GM23248 (cell line): ENCODE data around the gene PKNOX2. TPM values are rescaled to one million over a fixed set of nuclear protein-coding genes. Genes with fewer than 3 reads are reported as not detected.

Experiments
- DNase-seq: peaks from one replicate; pipeline ENCODE4 v3.0.0-alpha.2; 2015
- H2AFZ ChIP-seq: fragments of 200-600 bp; sonication (generic); 2 replicates; pipeline ENCODE4 v1.6.1; 2016; ENCODE audit warnings: antibody characterized with exemption
- H3F3A ChIP-seq: fragments of 200-600 bp; sonication (generic); 2 replicates; pipeline ENCODE4 v1.6.1; 2016; ENCODE audit warnings: mild to moderate bottlenecking, antibody characterized with exemption, mixed run types; ENCODE audit not compliant: insufficient read depth
- H3K27ac ChIP-seq: fragments of 200-600 bp; sonication (generic); 2 replicates; pipeline ENCODE4 v1.5.1; 2016; ENCODE audit warnings: mild to moderate bottlenecking
- H3K27me3 ChIP-seq: fragments of 200-600 bp; sonication (generic); replicated peaks from 2 replicates; pipeline ENCODE4 v1.6.1; 2016; ENCODE audit warnings: mild to moderate bottlenecking; ENCODE audit not compliant: insufficient read depth
- H3K36me3 ChIP-seq: fragments of 200-600 bp; sonication (generic); 2 replicates; pipeline ENCODE4 v1.6.1; 2016; ENCODE audit warnings: low read depth, mild to moderate bottlenecking
- H3K4me1 ChIP-seq: fragments of 200-600 bp; sonication (generic); 2 replicates; pipeline ENCODE4 v1.6.1; 2016; ENCODE audit warnings: mild to moderate bottlenecking; ENCODE audit not compliant: insufficient read depth
- H3K4me2 ChIP-seq: fragments of 200-600 bp; sonication (generic); one replicate; pipeline ENCODE4 v1.6.1; 2016; ENCODE audit warnings: mild to moderate bottlenecking; ENCODE audit not compliant: unreplicated experiment
- H3K4me3 ChIP-seq: fragments of 200-600 bp; sonication (generic); 2 replicates; pipeline ENCODE4 v1.5.1; 2016; ENCODE audit warnings: mild to moderate bottlenecking
- H3K79me2 ChIP-seq: fragments of 200-600 bp; sonication (generic); 2 replicates; pipeline ENCODE4 v1.6.1; 2016; ENCODE audit warnings: mild to moderate bottlenecking; ENCODE audit not compliant: insufficient read depth
- H3K9ac ChIP-seq: fragments of 200-600 bp; sonication (generic); 2 replicates; pipeline ENCODE4 v1.6.1; 2016; ENCODE audit warnings: mild to moderate bottlenecking
- H3K9me2 ChIP-seq: fragments of 200-600 bp; sonication (generic); 2 replicates; pipeline ENCODE4 v1.6.1; 2016; ENCODE audit warnings: mixed run types, mild to moderate bottlenecking, moderate library complexity; ENCODE audit not compliant: insufficient read depth
- H3K9me3 ChIP-seq: fragments of 200-600 bp; sonication (generic); one replicate; pipeline ENCODE4 v1.6.1; 2017; ENCODE audit warnings: low read depth
- H4K20me1 ChIP-seq: fragments of 200-600 bp; sonication (generic); 2 replicates; pipeline ENCODE4 v1.6.0; 2016; ENCODE audit not compliant: insufficient read depth
- EZH2 ChIP-seq: fragments of 200-600 bp; sonication (generic); IDR thresholded peaks from 2 replicates; pipeline ENCODE4 v1.6.1; 2018; ENCODE audit warnings: antibody characterized with exemption, mild to moderate bottlenecking; ENCODE audit not compliant: insufficient read depth, poor library complexity, severe bottlenecking
- EZH2phosphoT487 ChIP-seq: fragments of 200-600 bp; sonication (generic); IDR thresholded peaks from 2 replicates; pipeline ENCODE4 v1.6.1; 2018; ENCODE audit warnings: antibody characterized with exemption, moderate library complexity, mild to moderate bottlenecking, low read depth; ENCODE audit not compliant: insufficient read depth
- WGBS, 2 experiments: methylation state at CpG; one replicate each; pipeline ENCODE4 v1.1.6; 2015 to 2017; ENCODE audit warnings: low lambda C conversion rate in 2 of 2, low coverage in 1 of 2; ENCODE audit errors: missing lambda C conversion rate in 2 of 2; 5-methylcytosine and 5-hydroxymethylcytosine counted together
- in situ Hi-C: fragments of 300-500 bp; cut with MboI; formaldehyde crosslinking; loops from 2 replicates; pipeline ENCODE4 v1.15.0; 2020
- polyA plus RNA-seq: library from polyadenylated mRNA; unstranded; fragments of >200 nt; fragmentation: Nextera tagmentation; extraction: Ambion mirVana; gene quantifications from 2 replicates; pipeline ENCODE4 v1.2.1, GENCODE V29; 2016
- total RNA-seq: library from RNA; depleted of rRNA; stranded (reverse); fragments of >200 nt; shearing (Covaris generic); gene quantifications from 2 replicates; pipeline ENCODE4 v1.2.3, GENCODE V29; 2014

The PKNOX2 gene
- total and polyA plus RNA-seq, 2 experiments from 2014 or later = 0.21 to 0.76 TPM

DNA sequence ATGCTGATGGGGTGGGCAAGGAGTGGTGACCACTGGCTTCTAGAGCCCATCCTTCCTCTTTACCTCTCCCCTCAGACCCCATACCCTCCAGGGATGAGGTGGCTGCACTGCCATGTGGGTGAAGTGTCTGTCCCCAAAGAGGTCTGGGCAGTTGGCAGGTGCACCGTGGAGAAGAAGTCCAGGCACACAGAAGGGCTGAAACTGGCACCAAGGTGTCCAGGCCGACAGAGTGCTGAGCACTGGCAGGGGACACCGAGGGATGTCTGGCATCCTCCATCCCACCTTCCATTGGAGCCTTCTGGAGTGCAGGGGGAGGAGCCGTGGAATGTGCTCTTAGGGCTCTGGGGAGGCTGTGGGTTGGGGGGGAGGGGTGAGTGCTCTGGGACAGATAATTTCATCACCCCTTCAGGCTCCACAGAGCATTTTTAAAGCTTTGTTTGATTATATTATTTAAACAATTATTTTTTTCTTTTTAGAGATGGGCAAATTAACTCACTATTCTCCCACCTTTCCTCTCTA lies 37.9 kb downstream of the PKNOX2 start:
- Histone ChIP-seq H2AFZ (no peak overlapping the region), H3K9ac (no peak overlapping the region), H4K20me1 (no peaks in the 10 kb centered on the region), H3K4me3 (no peak overlapping the region), H3K9me3 (no peaks in the 10 kb centered on the region), H3K4me2 (no peak overlapping the region), H3K36me3 (no peaks in the 10 kb centered on the region), H3K27ac (no peak overlapping the region), H3K79me2 (no peaks in the 10 kb centered on the region), H3K4me1 (no peaks in the 10 kb centered on the region), H3K9me2 (no peaks in the 10 kb centered on the region), H3K27me3 (peaks cover 10% of the 10 kb centered on the region; the same call in 1 of the 2 replicates), H3F3A (no peaks in the 10 kb centered on the region)
- no peak for DNase-seq
- in situ Hi-C loops = no loop called here
- 57 to 64% methylated on average over 4 of the region's 4 CpGs for WGBS, 2 experiments
- no peak for TF ChIP-seq EZH2
- no peak for TF ChIP-seq EZH2phosphoT487

DNA sequence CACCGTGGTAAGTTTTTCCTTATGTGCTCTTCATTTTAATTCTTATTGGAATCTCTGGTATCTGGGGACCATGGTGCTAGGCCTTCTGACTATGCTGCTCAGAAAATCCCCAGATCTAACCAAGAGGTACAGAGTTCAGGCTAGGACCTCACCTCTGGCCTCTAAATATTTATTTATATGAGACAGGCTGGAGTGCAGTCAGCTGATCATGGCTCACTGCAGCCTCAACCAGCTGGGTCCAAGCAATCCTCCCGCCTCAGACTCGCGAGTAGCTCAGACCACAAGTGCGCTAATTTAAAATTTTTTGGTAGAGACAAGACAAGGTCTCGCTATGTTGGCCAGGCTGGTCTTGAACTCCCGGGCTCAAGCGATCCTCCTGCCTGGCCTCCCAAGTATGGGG lies 38.4 kb downstream of the PKNOX2 start:
- Histone ChIP-seq H3F3A (no peaks in the 10 kb centered on the region), H3K27ac (no peak overlapping the region), H3K36me3 (no peaks in the 10 kb centered on the region), H3K9me2 (no peaks in the 10 kb centered on the region), H3K27me3 (peaks cover 10% of the 10 kb centered on the region; the same call in 1 of the 2 replicates), H3K79me2 (no peaks in the 10 kb centered on the region), H3K4me2 (no peak overlapping the region), H3K4me3 (no peak overlapping the region), H2AFZ (no peak overlapping the region), H3K9me3 (no peaks in the 10 kb centered on the region), H3K9ac (no peak overlapping the region), H4K20me1 (no peaks in the 10 kb centered on the region), H3K4me1 (no peaks in the 10 kb centered on the region)
- no peak for DNase-seq
- TF ChIP-seq EZH2phosphoT487 (no peak), EZH2 (no peak)
- in situ Hi-C loops = no loop called here
- 90 to 92% methylated on average over 8 of the region's 8 CpGs for WGBS, 2 experiments

DNA sequence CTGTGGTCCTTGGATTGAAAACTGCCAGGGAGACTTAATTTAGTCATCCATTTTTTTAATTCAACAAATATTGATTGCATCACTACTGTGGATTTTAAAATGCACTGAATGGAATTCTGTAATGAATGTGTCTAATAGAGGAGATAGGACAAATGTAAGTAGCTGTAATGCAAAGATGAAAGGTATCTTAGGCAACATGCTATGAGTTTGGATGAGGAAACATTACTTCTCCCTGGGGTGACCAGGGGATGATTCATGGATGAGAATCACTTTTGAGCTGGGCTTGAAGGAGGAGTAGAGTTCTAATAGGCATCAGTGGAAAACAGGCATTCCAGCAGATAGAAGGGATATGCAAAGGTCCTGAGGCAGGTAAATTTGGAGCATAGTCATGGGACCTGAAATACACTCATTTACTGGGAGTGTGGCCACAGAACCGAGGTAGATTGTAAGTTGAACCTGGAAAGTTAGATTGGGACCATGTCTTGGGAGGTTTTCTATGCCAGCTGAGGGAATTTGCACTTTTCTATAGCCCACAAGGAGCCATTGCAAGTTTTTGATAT lies 43.4 kb downstream of the PKNOX2 start:
- no peaks in the 10 kb centered on the region for H4K20me1 ChIP-seq
- no peak overlapping the region for H3K27ac ChIP-seq
- peak; percentile 53 for DNase-seq
- no peaks in the 10 kb centered on the region for H3K36me3 ChIP-seq
- no peak overlapping the region for H2AFZ ChIP-seq
- 10 to 19% methylated on average over 1 of the region's 1 CpG for WGBS, 2 experiments
- no peak overlapping the region for H3K9ac ChIP-seq
- no peaks in the 10 kb centered on the region for H3K9me3 ChIP-seq
- no peaks in the 10 kb centered on the region for H3K79me2 ChIP-seq
- no peaks in the 10 kb centered on the region for H3K4me1 ChIP-seq
- TF ChIP-seq EZH2phosphoT487 (no peak), EZH2 (no peak)
- in situ Hi-C loops = no loop called here
- H3F3A ChIP-seq = no peaks in the 10 kb centered on the region
- no peaks in the 10 kb centered on the region for H3K9me2 ChIP-seq
- H3K4me2 ChIP-seq = no peak overlapping the region
- H3K4me3 ChIP-seq = no peak overlapping the region
- H3K27me3 ChIP-seq = peaks cover 19% of the 10 kb centered on the region

DNA sequence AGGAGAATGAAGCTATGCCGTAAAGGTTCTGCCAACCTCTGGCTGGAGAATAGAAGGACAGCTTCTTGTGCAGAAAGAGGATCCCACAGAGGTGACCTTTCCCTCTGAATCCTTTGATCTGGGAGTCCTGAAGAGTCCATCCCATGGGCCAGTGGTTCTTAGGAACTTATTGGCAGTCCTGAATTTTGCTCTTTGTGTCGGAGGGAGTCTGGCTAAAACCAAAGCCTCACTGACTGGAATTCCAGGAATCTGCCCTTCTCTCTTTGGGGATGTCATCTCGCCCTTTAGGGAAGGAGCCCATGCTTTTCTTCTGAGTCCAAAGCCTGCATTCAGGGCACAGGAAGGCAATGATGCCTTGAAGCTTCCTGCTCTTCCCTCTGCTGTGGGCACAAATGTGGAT lies 45.5 kb downstream of the PKNOX2 start:
- Histone ChIP-seq H3K9ac (no peak overlapping the region), H3F3A (no peaks in the 10 kb centered on the region), H3K4me3 (no peak overlapping the region), H3K27me3 (peaks cover 26% of the 10 kb centered on the region), H3K27ac (no peak overlapping the region), H3K36me3 (no peaks in the 10 kb centered on the region), H3K79me2 (no peaks in the 10 kb centered on the region), H3K4me2 (no peak overlapping the region), H4K20me1 (no peaks in the 10 kb centered on the region), H3K4me1 (no peaks in the 10 kb centered on the region), H3K9me3 (no peaks in the 10 kb centered on the region), H3K9me2 (no peaks in the 10 kb centered on the region), H2AFZ (no peak overlapping the region)
- in situ Hi-C loops = no loop called here
- DNase-seq = no peak
- 64 to 74% methylated on average over 3 of the region's 3 CpGs for WGBS, 2 experiments
- TF ChIP-seq EZH2phosphoT487 = no peak
- TF ChIP-seq EZH2 = no peak
